ENCODE results near the gene RNF168.
"Not testable (repeated sequence)": the region's sequence is repeated elsewhere in the genome, so short reads cannot be mapped to it uniquely, and the experiment has no call there.

Gene RNF168

DNA sequence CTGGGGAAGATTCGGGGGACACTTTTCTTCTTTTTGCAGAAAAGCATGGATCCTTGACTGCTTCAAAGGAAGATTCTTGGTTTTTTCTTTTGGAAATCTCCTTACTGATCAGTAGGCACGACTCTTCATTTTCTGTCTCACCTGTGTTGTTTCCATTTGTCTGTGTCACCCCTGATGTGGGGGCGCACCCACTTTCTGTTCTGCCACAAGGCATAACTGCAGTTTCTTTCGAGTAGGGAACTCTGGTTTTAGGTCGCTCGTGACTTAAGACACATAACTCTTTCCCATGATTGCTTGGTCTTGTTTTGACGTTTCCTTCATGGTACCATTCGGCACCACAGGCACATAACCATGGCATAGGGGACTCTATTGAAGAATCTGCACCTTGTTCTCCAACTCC, 31.3 kb downstream of the RNF168 start:
- in situ Hi-C loops (cut with HindIII; ENCODE audit: low sequenced_read_pairs), result no loop called here

DNA sequence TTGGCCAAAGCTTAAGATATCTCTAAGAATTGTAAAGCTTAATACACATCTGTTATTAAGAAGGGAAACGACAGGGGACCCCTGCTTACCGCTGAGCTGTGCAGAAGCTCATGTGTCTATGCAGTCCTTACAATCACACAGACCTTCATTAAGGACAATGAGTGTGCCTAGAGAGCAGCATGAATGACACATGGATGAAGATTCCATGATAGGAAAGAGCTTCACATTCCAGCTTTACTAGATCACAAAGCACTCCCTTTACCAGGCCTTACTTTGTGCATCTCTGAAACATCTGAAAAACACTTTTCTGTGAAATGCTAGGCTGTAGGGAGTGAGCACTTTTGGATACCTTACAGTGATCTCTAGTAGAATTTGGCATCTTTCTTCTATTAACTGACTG, 32.0 kb downstream of the RNF168 start:
- in situ Hi-C loops (cut with HindIII; ENCODE audit: low sequenced_read_pairs), result no loop called here

- in situ Hi-C loops (cut with HindIII; ENCODE audit: low sequenced_read_pairs), result not testable (repeated sequence)
These were observed 33.4 kb downstream of the RNF168 start for GRCh38 chr3:196470182-196470581.

GRCh38 chr3:196463804-196464203, 39.8 kb downstream of the RNF168 start:
- in situ Hi-C loops (cut with HindIII; ENCODE audit: low sequenced_read_pairs), result no loop called here

- in situ Hi-C loops (cut with HindIII; ENCODE audit: low sequenced_read_pairs), result no loop called here
These were observed 40.2 kb downstream of the RNF168 start for GRCh38 chr3:196463478-196463756.

- in situ Hi-C loops (cut with HindIII; ENCODE audit: low sequenced_read_pairs), result not testable (repeated sequence)
These were observed 40.7 kb downstream of the RNF168 start for GRCh38 chr3:196462680-196463477.

DNA sequence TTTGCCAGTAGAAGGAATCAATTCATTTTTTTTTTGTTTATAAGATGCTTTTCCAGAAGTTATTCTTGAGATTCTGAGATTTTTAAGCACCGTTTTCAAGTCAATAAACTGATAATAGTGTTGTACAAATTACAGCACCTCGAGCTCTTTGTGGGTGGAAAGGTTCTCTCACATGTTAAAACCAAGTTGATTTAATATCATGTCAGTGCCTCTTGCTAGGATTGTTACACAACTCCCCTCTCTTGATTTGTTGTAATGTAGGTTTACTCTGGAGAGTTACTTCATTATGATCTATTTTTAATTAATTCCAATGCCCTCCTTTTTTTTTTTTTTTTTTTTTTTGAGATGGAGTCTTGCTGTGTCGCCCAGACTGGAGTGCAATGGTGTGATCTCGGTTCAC, 45.5 kb downstream of the RNF168 start:
- in situ Hi-C loops (cut with HindIII; ENCODE audit: low sequenced_read_pairs), result no loop called here

- in situ Hi-C loops (cut with HindIII; ENCODE audit: low sequenced_read_pairs), result not testable (repeated sequence)
These were observed 46.1 kb downstream of the RNF168 start for GRCh38 chr3:196457470-196457869.

GRCh38 chr3:196454935-196455334, 48.6 kb downstream of the RNF168 start:
- in situ Hi-C loops (cut with HindIII; ENCODE audit: low sequenced_read_pairs), result no loop called here

DNA sequence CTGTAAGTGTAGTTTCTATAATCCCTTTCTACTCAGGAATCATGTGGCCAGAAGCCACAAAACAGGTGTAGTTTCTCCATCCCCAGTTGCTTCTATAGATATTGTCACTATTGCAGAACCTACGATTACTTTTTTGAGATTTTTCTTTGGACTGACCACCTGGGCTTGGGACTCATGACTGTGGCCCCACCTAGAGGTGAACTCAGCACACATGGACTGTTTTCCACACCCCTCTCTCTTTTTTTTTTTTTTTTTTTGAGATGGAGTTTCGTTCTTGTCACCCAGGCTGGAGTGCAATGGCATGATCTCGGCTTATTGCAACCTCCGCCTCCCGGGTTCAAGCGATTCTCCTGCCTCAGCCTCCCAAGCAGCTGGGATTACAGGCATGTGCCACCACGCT, 58.2 kb downstream of the RNF168 start:
- in situ Hi-C loops (cut with HindIII; ENCODE audit: low sequenced_read_pairs), result not testable (repeated sequence)

GRCh38 chr3:196444500-196444894, 59.1 kb downstream of the RNF168 start:
- in situ Hi-C loops (cut with HindIII; ENCODE audit: low sequenced_read_pairs), result no loop called here

DNA sequence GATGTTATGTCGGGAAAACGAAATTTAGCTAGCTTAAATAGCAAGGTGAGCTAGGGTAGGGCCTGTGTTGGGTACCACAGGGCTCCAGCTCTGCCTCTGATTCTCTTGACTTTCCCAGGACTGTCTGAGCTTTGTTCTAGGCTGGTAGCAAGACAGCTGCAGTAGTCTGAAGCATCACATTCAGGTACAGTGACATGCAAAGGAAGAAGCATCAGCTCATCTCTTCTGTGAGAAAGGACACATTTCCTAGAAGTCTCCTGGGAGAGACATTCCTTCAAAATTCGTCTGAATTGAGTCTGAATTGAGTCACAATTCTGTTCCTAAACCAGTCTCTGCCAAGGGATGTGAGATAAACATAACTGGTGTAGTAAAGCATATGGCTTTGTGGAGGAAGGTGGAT, 62.9 kb downstream of the RNF168 start:
- in situ Hi-C loops (cut with HindIII; ENCODE audit: low sequenced_read_pairs), result no loop called here

DNA sequence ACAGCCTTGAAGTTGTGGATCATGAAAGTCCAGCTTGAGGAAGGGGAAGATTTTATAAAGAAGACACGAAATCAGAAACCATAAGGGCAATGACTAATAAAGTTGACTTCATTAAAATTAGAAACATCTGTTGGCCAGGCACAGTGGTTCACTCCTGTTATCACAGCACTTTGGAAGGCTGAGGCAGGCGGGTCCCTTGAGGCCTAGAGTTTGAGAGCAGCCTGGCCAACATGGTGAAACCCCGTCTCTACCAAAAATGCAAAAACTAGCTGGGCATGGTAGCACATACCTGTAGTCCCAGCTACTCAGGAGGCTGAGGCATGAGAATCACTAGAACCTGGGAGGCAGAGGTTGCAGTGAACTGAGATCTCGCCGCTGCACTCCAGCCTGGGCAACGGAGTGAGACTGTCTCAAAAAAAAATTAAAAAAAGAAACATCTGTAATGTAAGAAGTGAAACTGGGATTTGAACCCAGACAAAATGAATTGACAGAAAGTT, 63.5 kb downstream of the RNF168 start:
- in situ Hi-C loops (cut with HindIII; ENCODE audit: low sequenced_read_pairs), result no loop called here

DNA sequence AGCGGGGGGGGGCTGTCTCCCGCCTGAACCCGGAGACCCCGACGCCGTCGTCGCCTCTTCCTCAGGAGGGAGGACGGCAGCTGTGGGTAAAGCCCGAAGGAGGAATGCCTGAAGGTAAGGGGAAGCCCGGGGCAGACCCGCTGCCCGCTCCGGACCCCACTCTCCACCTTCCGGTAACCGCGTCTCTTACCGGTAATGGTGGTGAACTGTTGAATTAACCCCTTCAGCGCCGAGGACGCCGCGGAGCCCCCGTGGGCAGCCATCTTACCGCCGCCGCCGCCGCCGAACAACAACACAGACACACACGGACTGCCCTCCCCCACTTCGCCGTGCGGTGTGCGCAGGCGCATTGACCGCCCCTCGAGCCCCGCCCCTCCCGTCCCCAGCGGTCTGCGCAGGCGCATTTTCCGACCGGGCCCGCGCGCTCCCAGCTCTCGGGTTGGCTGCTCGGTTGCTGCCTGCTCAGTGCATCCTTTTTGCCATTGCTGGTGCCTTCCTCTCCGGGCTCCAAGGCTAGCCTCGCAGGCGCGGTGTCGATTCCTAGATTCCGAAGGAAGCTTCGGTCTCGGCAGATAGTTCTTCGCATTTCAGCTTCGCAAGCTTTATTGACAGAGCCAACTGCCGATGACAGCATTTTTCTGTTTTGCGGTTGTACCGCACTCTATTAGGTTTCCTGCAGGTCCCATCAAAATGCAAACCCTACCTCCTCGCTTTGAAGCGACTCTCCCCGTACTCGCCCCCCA, 71.3 kb downstream of the RNF168 start, which contains the start of gene UBXN7:
UBXN7 (minus strand) TSS at position 291 of the 743 bp plus-strand sequence; CDS start at position 263, 28 bp downstream.
- in situ Hi-C loops (cut with HindIII; ENCODE audit: low sequenced_read_pairs), result no loop called here

DNA sequence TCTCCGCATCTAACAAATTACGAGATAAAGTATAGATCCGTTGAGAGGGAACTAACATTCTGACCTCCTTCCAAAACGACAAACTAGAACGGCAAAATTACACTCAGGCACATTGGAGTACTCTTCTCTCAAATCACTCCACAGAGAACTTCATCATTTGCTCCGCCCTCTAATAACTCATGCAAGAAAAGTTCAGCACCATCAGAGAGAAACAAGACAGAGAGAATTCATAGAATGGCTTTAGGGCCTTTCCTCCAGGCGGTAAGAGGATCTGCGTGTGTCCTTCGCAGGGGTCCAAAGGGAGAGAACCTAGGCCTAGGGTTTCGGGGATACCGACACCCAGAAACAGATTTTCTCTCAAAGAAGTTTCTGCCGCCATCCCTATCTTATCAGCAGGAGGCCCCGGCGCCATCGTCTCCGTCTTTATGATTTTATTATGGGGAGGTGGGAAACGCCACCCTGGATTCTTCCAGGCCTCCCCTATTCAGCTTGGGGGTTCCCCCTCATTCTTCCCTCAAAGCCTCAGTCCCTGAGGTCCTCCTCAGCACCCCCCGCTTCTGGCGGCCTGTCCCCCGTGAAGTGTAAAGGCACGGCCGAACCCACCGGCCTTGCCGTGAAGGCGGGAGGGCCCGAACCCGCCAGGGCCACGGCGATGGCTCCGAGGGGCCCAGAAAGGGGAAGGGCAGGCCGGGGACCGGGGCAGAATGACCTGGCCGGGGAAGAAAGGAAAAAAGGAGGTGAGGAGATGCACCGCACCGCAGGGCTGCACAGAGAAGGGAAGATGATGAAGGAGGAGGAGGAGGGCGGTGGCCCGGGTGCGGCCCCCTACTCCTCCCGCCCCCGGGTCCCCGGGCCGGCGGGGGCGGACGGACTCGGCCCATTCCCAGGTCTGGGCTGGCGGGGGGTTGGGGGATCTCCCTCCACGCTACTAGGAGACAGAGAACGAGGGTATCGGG, 72.1 kb downstream of the RNF168 start:
- in situ Hi-C loops (cut with HindIII; ENCODE audit: low sequenced_read_pairs), result no loop called here

- in situ Hi-C loops (cut with HindIII; ENCODE audit: low sequenced_read_pairs), result no loop called here
These were observed 75.5 kb downstream of the RNF168 start for GRCh38 chr3:196428041-196428440.

DNA sequence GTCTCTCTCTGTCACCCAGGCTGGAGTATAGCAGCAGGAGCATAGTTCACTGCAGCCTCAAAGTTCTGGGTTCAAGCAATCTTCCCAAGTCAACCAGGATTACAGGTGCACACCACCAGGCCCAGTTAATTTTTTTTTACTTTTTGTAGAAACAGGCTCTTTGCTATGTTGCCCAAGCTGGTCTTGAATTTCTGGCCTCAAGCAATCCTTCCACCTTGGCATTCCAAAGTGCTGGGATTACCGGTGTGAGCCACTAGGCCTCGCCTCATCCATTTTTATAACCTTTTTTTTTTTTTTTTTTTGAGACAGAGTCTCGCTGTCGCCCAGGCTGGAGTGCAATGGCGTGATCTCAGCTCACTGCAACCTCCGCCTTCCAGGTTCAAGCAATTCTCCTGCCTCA, 79.1 kb downstream of the RNF168 start:
- in situ Hi-C loops (cut with HindIII; ENCODE audit: low sequenced_read_pairs), result not testable (repeated sequence)

GRCh38 chr3:196423044-196423781, 80.4 kb downstream of the RNF168 start:
- in situ Hi-C loops (cut with HindIII; ENCODE audit: low sequenced_read_pairs), result no loop called here

- in situ Hi-C loops (cut with HindIII; ENCODE audit: low sequenced_read_pairs), result not testable (repeated sequence)
These were observed 81.9 kb downstream of the RNF168 start for GRCh38 chr3:196421668-196422067.

DNA sequence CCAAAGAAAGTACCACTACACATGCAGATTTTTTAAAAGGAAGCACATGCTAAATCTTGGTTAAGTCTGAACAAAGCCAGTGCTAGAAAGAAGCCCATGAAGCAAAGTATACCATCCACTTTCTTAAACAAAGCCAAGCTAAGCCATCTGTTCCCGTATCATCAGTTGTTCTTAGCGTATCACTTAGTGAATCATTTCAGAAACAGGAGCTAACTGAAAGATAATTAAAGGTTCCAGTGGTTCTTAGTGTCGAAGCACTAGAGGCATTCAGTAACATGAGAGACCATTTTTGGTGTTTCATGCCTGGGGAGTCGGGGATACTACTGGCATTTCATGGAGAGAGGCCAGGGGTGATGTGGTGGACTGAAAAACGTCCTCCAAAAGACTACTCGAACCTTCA, 84.2 kb downstream of the RNF168 start:
- in situ Hi-C loops (cut with HindIII; ENCODE audit: low sequenced_read_pairs), result no loop called here
